HL-60 (cell line): Measurements from ENCODE around the gene C2CD4C.

ENCODE experiments used
- CTCF ChIP-seq: IDR thresholded peaks from one replicate; pipeline ENCODE4 v1.5.1; 2011; ENCODE audit warnings: low read length, control low read depth, inconsistent platforms; ENCODE audit not compliant: insufficient read depth
- REST ChIP-seq: IDR thresholded peaks from 2 replicates; pipeline ENCODE4 v1.6.1; 2012; ENCODE audit warnings: low read depth; ENCODE audit not compliant: insufficient replicate concordance
- SPI1 ChIP-seq: IDR thresholded peaks from 2 replicates; pipeline ENCODE4 v1.6.1; 2012; ENCODE audit warnings: low read depth, mild to moderate bottlenecking, borderline replicate concordance

- TF ChIP-seq SPI1 (no peak), CTCF (no peak), REST (no peak)
These were observed 43.9 kb upstream of the C2CD4C start for GRCh38 chr19:452829-453228.
